HUDEP-2 (cell line): ENCODE data around the gene CHMP4B.

Experiments used
- DNase-seq, 76 experiments: peaks; one replicate each; lab custom pipeline; 2025; ENCODE audit not compliant: unreplicated experiment in 76 of 76; lab: John Stamatoyannopoulos, UW

Gene CHMP4B

GRCh38 chr20:33859157-33859695, 48.1 kb downstream of the CHMP4B start:
- DNase-seq = no peak

GRCh38 chr20:33859751-33860150, 48.6 kb downstream of the CHMP4B start:
- DNase-seq = no peak

- no peak for DNase-seq
Observed at GRCh38 chr20:33861458-33861857, 50.3 kb downstream of the CHMP4B start.

DNA sequence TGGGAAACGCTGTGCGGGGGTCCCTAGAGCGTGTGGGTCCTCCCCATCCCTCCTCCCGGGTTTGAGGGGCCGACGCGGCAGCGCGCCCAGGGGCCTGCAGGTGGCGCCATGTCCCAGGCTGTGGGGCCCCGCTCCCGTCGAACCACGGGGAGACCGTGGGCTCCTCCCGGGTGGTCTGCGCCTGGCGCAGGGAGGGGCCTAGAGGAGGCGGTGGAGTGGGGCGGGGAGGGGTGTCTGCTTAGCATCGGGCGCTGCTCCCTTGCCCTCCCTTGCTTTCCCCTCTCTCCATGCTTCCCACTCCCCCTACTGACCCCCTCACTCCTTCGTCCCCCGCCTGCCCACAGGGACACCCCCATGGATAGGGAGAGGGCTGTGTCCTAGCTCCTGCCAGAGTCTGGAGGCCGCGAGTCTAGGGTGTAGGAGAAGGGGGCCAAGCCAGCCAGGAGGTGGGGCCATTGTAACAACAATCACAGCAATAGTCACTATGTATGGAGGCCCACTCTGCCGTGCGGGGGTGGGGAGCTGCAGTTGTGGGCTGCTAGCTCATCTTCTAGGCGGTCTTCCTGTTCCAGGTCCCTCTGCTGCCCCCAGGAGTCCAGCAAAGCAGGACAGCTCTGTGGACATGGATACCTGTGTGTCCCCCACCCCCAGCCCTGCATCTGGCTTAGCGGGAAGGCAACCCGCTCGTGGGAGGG, 51.7 kb downstream of the CHMP4B start:
- DNase-seq = peak in 22 of 76 experiments; percentile 1 to 45 (median 13)

GRCh38 chr20:33863440-33864323, 52.5 kb downstream of the CHMP4B start:
- no peak for DNase-seq

GRCh38 chr20:33864324-33864963, 53.3 kb downstream of the CHMP4B start:
- DNase-seq = no peak

- no peak for DNase-seq
Observed at GRCh38 chr20:33865761-33866370, 54.7 kb downstream of the CHMP4B start.

GRCh38 chr20:33866398-33867100, 55.4 kb downstream of the CHMP4B start:
- no peak for DNase-seq

DNA sequence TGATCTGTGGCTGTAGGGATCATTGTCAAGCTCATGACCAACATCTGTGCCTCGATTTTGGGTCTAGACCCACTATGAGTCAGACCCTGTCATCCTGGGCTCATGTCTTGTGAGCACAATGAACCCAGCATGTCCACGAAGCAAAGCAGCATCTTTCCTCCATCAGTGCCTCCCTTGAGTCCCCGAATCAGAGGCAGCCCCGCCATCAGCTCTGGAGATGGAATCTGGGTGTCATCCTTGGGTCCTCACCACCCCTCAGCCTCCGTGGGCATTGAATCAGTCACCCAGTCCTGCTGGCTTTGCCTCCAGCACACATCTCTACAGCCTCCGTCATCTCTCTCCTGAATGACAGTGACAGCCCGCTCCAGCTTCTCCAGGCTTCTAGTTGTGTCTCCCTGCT, 56.9 kb downstream of the CHMP4B start:
- no peak for DNase-seq

GRCh38 chr20:33868595-33868994, 57.4 kb downstream of the CHMP4B start:
- DNase-seq = no peak

GRCh38 chr20:33869283-33869682, 58.1 kb downstream of the CHMP4B start:
- DNase-seq = no peak

GRCh38 chr20:33871362-33871761, 60.2 kb downstream of the CHMP4B start:
- no peak for DNase-seq

DNA sequence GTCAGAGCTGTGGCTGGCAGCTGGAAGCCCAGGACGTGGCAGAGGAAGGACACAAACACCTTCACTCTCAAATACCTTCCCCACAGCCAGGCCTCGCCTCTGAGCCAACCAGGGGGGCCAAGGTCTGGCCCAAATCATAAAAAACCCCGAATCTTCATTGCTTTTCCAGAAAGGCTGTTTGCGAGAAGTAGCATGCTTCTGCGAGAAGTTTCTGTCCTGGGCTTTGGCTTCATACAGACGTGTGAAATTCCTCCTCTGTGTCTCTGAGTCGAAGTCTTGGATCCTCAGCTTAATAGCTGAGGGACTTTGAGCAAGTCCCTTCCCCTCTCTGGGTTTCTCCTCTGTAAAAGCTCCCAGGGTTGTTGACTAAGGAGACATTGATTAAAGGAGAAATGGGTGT, 63.0 kb downstream of the CHMP4B start:
- no peak for DNase-seq

GRCh38 chr20:33875055-33875454, 63.9 kb downstream of the CHMP4B start:
- no peak for DNase-seq

GRCh38 chr20:33875534-33876026, 64.4 kb downstream of the CHMP4B start:
- DNase-seq = no peak

DNA sequence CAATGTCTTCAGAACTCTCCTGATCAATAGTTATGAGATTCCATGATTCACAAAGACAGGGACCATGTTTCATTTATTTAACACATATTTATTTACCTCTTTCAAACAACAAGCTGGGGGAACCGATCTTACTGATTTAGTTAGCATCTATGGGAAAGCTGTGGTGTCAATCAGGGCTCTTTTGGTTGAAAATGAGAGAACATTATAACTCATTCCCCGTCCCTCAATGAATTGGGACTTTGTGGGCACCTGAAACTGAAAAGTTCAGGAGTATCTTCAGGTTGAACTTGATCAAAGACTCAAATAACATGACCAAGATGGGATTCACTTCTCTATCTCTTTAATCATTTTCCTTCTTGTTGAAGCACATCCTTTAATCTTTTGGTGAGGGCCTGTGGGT, 67.4 kb downstream of the CHMP4B start:
- DNase-seq = no peak

DNA sequence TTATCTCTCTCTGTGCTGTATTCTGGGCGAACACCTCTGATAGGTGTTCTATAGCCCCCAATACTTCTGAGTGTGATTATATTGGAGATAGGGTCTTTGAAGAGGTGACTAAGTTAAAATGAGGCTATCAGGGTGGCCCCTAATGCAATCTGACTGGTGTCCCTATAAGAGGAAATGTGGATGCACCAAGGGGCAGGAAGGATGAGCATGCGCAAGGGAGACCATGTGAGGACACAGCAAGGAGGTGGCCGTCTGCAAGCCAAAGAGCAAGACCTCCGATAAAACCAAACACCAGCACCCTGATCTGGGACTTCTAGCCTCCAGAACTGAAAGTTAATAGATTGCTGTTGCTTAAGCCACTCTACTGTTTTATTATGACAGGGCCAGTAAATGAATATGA, 69.2 kb downstream of the CHMP4B start:
- no peak for DNase-seq

GRCh38 chr20:33881989-33882388, 70.8 kb downstream of the CHMP4B start:
- no peak for DNase-seq

GRCh38 chr20:33882481-33882880, 71.3 kb downstream of the CHMP4B start:
- no peak for DNase-seq

DNA sequence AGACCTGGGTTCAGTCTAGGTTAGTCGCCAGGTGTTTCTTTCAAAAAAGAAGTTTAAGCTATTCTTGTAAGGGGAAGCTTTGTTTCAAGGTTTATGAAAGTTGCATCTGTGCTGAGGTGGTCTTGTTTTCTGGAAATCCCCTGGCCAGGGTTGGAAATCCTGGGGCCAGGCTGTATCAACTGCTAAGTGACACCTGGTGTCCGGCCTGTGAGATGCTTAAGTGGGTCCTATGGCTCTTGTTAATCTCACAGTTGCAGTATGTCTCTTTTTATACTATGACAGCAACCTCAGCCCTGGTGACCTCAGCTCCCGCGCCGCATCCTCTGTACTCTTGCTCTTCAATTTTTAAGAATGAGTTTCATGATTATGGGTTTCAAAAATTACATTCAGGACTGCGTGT, 72.0 kb downstream of the CHMP4B start:
- DNase-seq = no peak
